Astrocyte of the cerebellum (primary cell): ENCODE measurements around the gene SLAMF9.

Experiments
- DNase-seq: peaks from one replicate; pipeline ENCODE4 v3.0.0-alpha.2; 2011; ENCODE audit warnings: low read depth
- H3K4me3 ChIP-seq: 2 replicates; pipeline ENCODE4 v1.5.1; 2011; ENCODE audit warnings: mild to moderate bottlenecking, low read depth, low read length, moderate library complexity
- in situ Hi-C: cut with HindIII; loops from 2 replicates; pipeline ENCODE4 v1.10.0; 2017; ENCODE audit warnings: low sequenced_read_pairs
- TF ChIP-seq, protein P1 (sequence below): IDR thresholded peaks from 2 replicates; pipeline ENCODE4 v1.5.1; 2012; ENCODE audit warnings: low read length, low read depth, moderate library complexity, mild to moderate bottlenecking; ENCODE audit errors: missing control alignments

Gene SLAMF9

GRCh38 chr1:159980076-159980475, 26.0 kb upstream of the SLAMF9 start:
- H3K4me3 ChIP-seq, result no peak overlapping the region
- DNase-seq, result no peak
- in situ Hi-C loops, result loop anchor here (5.0 kb wide), 1 partner anchor 33 kb away; the partner anchor contains the start of gene IGSF9
- TF ChIP-seq, protein P1, sequence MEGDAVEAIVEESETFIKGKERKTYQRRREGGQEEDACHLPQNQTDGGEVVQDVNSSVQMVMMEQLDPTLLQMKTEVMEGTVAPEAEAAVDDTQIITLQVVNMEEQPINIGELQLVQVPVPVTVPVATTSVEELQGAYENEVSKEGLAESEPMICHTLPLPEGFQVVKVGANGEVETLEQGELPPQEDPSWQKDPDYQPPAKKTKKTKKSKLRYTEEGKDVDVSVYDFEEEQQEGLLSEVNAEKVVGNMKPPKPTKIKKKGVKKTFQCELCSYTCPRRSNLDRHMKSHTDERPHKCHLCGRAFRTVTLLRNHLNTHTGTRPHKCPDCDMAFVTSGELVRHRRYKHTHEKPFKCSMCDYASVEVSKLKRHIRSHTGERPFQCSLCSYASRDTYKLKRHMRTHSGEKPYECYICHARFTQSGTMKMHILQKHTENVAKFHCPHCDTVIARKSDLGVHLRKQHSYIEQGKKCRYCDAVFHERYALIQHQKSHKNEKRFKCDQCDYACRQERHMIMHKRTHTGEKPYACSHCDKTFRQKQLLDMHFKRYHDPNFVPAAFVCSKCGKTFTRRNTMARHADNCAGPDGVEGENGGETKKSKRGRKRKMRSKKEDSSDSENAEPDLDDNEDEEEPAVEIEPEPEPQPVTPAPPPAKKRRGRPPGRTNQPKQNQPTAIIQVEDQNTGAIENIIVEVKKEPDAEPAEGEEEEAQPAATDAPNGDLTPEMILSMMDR, result no peak

DNA sequence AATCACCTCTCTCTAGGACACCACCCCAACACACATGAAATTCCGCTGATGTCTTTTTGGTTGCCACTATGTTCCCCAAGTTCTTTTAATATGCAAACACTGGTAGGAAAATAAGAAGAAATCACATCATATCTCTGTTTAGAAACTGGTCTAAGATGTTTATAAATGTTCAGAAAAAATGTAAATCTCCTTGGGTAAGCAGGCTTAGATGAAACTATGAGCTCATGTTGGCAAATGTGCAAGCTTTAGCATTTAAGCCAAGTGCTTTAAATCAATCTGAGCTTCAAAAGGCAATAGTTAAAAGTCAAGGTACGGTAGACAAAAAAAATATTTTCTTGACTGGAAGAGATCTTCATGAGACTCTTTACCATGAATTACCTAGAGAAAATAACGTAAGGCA, 25.2 kb upstream of the SLAMF9 start:
- in situ Hi-C loops, result no loop called here
- no peak for DNase-seq
- TF ChIP-seq, protein P1, result no peak
- H3K4me3 ChIP-seq, result no peak overlapping the region

DNA sequence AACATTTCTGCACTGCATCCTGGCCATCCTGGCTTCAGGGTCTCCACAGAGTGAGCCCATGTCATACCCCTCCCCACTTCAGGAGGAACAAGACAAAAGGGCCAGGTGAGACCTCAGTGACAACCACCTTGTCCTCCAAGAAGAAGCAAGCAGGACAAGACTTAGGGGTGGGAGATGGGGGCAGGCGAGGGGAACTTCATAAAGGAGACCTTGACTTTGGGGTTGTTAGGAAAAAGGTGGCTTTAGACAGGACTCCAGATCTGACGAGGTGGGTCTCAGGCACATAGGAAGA, 24.0 kb upstream of the SLAMF9 start:
- in situ Hi-C loops, result no loop called here
- no peak overlapping the region for H3K4me3 ChIP-seq
- DNase-seq, result no peak
- TF ChIP-seq, protein P1, result no peak

DNA sequence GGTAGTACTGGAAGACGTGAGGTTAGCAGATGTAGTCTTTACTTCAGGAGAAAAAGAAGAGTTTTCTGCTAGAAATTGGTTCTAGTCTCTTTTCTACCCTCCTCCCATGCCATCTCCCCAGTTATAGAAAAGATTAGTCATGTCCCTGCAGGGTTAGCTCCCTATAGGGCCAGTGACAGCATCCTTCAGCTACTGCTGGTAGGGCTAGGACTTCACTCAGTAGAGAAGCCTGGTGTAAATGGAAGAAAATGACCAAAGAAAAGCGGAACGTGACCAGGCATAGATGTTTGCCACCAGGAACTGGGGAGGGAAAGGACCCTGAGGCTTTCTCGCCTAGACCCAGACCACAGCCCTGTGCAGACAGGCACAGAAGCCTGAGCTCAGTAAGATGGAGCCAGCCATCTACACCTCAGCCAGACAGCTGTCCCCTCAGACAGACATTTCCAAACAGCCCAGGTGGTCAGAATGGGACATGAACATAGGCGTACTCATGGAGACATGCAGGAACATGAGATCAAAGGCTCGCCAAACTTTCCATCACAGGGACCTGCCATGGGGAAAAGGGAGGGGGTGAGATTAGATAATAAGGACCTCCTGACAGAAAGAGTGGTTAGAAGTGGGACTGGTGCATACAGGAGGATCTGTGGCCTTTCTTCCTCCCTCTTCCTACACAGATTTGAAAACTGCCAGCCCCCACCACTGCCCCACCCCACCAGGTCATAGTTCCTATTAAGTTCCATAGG, 23.5 kb upstream of the SLAMF9 start:
- DNase-seq, result no peak
- H3K4me3 ChIP-seq, result no peak overlapping the region
- in situ Hi-C loops, result no loop called here
- TF ChIP-seq, protein P1, result no peak

DNA sequence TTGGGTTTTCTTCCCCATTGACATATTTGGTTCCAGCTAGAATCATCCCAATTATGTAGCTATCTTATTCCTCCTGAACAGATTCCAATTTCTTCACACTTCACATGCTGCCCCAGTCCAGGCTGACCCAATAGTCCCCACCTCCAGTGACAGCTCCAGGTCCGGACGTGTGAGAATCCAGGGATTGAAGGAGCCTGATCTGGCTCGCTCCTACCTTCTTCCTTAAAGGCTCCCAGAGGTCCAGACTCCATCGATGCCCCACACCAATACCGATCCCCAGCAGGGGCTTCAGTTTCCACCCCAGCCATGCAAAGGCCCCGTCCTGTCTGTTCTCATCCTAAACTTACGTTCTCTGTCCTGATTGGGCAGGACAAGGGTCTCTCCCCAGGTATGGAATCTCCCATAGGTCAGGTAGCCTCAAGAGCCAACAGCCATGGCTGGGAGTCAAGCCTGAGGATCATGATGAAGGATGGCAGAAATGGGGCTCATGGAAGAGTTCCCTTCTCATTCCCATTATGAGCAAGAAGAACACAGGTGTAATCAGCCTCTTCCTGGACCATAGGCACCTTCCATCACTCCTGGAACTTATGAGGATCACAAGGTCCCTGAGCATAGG, 20.4 kb upstream of the SLAMF9 start:
- in situ Hi-C loops, result no loop called here
- TF ChIP-seq, protein P1, result no peak
- no peak for DNase-seq
- H3K4me3 ChIP-seq, result no peak overlapping the region

- H3K4me3 ChIP-seq, result no peak overlapping the region
- DNase-seq, result no peak
- in situ Hi-C loops, result no loop called here
- TF ChIP-seq, protein P1, result no peak
Measured at GRCh38 chr1:159973350-159973940, 19.4 kb upstream of the SLAMF9 start.
